ENCODE data around the gene ACTR3.

The ACTR3 gene

GRCh38 chr2:114005110-114005783 lies 115.4 kb downstream of the ACTR3 start:
- Histone ChIP-seq H3K36me3 (ENCODE audit: control insufficient read depth, insufficient read depth, low read length) (no peaks in the 10 kb centered on the region), H3K4me3 (ENCODE audit: low read length) (no peak overlapping the region), H3K27ac (ENCODE audit: low read depth, low read length) (no peak overlapping the region), H3K27me3 (ENCODE audit: control insufficient read depth, insufficient read depth, low read length) (no peaks in the 10 kb centered on the region), H3K9ac (ENCODE audit: low read length) (no peak overlapping the region), H3K4me1 (ENCODE audit: control insufficient read depth, insufficient read depth, low read length) (no peaks in the 10 kb centered on the region)

- Histone ChIP-seq H3K4me3 (ENCODE audit: low read length) (no peak overlapping the region), H3K4me1 (ENCODE audit: control insufficient read depth, insufficient read depth, low read length) (no peaks in the 10 kb centered on the region), H3K36me3 (ENCODE audit: control insufficient read depth, insufficient read depth, low read length) (no peaks in the 10 kb centered on the region), H3K27me3 (ENCODE audit: control insufficient read depth, insufficient read depth, low read length) (no peaks in the 10 kb centered on the region), H3K9ac (ENCODE audit: low read length) (no peak overlapping the region), H3K27ac (ENCODE audit: low read depth, low read length) (no peak overlapping the region)
Observed at GRCh38 chr2:114006460-114006859, 116.6 kb downstream of the ACTR3 start.

DNA sequence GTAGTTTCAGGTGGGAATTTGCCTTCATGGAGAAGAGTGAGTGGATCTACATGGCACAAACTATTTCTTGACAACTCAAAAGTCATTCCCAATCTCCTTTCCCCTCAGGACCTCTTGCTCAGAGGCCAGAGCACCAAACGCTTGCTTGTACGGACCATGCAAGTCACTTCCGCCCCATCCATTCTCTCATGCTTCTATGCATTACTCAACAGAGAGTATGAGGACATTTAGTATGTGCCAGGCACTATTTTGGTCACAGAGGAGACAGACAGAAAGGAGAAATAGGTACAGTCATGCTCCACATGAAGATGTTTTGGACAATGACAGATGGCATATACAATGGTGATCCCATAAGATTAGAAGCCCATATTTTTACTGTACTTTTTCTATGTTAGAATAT lies 117.5 kb downstream of the ACTR3 start:
- H3K27ac ChIP-seq (ENCODE audit: low read depth, low read length) = no peak overlapping the region
- no peaks in the 10 kb centered on the region for H3K36me3 ChIP-seq (ENCODE audit: control insufficient read depth, insufficient read depth, low read length)
- no peaks in the 10 kb centered on the region for H3K4me1 ChIP-seq (ENCODE audit: control insufficient read depth, insufficient read depth, low read length)
- H3K9ac ChIP-seq (ENCODE audit: low read length) = no peak overlapping the region
- no peaks in the 10 kb centered on the region for H3K27me3 ChIP-seq (ENCODE audit: control insufficient read depth, insufficient read depth, low read length)
- H3K4me3 ChIP-seq (ENCODE audit: low read length) = no peak overlapping the region

DNA sequence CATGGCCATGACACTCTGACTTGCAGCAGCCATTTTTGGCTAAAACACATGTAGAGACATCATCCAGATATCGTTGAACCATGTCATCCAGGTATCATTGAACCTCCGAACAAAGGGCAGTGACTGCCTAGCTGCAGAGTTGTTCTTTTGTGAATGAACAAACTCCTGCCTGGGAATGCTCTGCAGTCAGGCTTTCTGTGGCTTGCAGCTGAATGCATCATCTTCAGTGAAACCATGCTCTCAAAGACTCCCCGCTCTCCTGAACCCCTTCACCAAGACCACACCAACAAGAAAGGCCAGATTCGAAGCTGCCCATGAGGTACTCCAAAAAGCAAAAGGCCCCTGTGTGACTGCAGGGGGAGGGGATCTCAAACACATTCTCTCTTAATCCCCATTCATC lies 118.8 kb downstream of the ACTR3 start:
- H3K36me3 ChIP-seq (ENCODE audit: control insufficient read depth, insufficient read depth, low read length) = no peaks in the 10 kb centered on the region
- H3K9ac ChIP-seq (ENCODE audit: low read length) = no peak overlapping the region
- H3K27ac ChIP-seq (ENCODE audit: low read depth, low read length) = no peak overlapping the region
- no peak overlapping the region for H3K4me3 ChIP-seq (ENCODE audit: low read length)
- H3K4me1 ChIP-seq (ENCODE audit: control insufficient read depth, insufficient read depth, low read length) = no peaks in the 10 kb centered on the region
- no peaks in the 10 kb centered on the region for H3K27me3 ChIP-seq (ENCODE audit: control insufficient read depth, insufficient read depth, low read length)

DNA sequence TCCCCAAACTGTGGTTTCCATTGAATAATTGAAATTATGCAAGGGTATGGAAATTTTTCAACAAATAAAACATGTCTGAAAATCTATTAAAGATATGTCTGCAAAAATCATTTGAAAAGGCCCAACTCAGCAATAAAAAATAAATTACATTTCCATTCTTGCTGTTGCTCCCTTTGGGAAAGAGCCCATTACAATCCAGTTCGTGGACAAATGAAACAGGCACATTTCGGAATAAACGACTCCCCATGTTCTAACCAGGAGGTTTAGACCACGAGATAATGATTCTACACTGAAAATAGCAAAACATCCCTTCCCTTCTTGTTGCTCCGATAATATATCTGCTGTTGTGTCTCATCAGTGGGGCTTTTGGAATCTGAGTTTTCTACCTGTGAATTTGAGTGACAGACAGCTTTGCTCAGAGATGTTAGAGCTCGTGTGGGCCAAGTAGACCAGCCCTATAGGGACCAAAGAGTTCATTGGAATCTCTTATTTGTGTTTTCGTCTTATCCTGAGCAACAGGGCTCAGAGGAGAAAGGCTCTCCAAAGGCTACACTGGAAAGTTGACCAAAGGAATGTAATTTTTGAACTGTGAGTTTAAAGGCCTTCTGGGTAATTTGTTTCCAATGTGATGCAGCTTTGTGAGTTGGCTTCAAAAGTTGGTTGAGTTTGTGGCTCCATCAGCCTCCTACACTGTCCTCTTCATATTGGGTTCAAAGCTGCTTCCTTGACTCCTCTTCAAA lies 119.5 kb downstream of the ACTR3 start:
- Histone ChIP-seq H3K27me3 (ENCODE audit: control insufficient read depth, insufficient read depth, low read length) (no peaks in the 10 kb centered on the region), H3K36me3 (ENCODE audit: control insufficient read depth, insufficient read depth, low read length) (no peaks in the 10 kb centered on the region)

DNA sequence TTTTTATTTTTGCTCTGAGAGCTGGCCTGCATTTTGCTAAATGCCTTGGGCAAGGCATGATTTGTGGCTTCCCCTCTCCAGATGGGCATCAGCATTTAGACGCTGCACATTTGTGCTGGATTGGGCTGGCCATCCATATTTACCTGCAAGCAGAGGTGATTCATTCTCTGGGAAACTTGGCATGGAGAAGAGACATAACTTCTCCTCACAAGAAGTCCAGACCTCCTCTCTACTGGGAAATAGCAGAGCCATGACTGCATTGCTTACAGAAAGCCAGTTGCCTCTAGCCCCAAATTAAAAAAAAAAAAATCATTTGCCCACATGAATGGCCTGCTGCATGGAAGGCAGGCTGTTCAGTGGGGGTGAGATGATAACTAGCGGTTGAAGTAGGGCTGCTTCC lies 120.1 kb downstream of the ACTR3 start:
- no peak overlapping the region for H3K9ac ChIP-seq (ENCODE audit: low read length)
- no peak overlapping the region for H3K4me3 ChIP-seq (ENCODE audit: low read length)
- H3K27ac ChIP-seq (ENCODE audit: low read depth, low read length) = no peak overlapping the region
- H3K4me1 ChIP-seq (ENCODE audit: control insufficient read depth, insufficient read depth, low read length) = no peaks in the 10 kb centered on the region
- H3K36me3 ChIP-seq (ENCODE audit: control insufficient read depth, insufficient read depth, low read length) = no peaks in the 10 kb centered on the region
- H3K27me3 ChIP-seq (ENCODE audit: control insufficient read depth, insufficient read depth, low read length) = no peaks in the 10 kb centered on the region

More for the DNA sequence above, 119.5 kb downstream of the ACTR3 start:
- no peaks in the 10 kb centered on the region for H3K4me1 ChIP-seq (ENCODE audit: control insufficient read depth, insufficient read depth, low read length)
- no peak overlapping the region for H3K27ac ChIP-seq (ENCODE audit: low read depth, low read length)
- H3K9ac ChIP-seq (ENCODE audit: low read length) = no peak overlapping the region
- H3K4me3 ChIP-seq (ENCODE audit: low read length) = no peak overlapping the region

- H3K27me3 ChIP-seq (ENCODE audit: control insufficient read depth, insufficient read depth, low read length) = no peaks in the 10 kb centered on the region
- no peaks in the 10 kb centered on the region for H3K36me3 ChIP-seq (ENCODE audit: control insufficient read depth, insufficient read depth, low read length)
- no peak overlapping the region for H3K27ac ChIP-seq (ENCODE audit: low read depth, low read length)
- H3K4me3 ChIP-seq (ENCODE audit: low read length) = no peak overlapping the region
- no peak overlapping the region for H3K9ac ChIP-seq (ENCODE audit: low read length)
- H3K4me1 ChIP-seq (ENCODE audit: control insufficient read depth, insufficient read depth, low read length) = no peaks in the 10 kb centered on the region
Observed at GRCh38 chr2:114011713-114012112, 121.8 kb downstream of the ACTR3 start.

Data from rectal smooth muscle tissue (tissue), 1 donor.